ENCODE measurements around the gene GRIK4.

GRCh38 chr11:120998581-120998980 lies 487.0 kb downstream of the GRIK4 start:
- no peak for TF ChIP-seq POLR2AphosphoS5 (IDR thresholded peaks at IDR 0.05; ENCODE audit: low read depth)
- TF ChIP-seq CTCF (IDR thresholded peaks at IDR 0.05; ENCODE audit: insufficient read depth, low read length) = no peak
